GM12878 (cell line): Measurements from ENCODE around the gene MPC1. TPM values are rescaled to one million over a fixed set of nuclear protein-coding genes. Genes with fewer than 3 reads are reported as not detected.

Source experiments
- ATAC-seq: fragments of 200-7000 bp; cut with Tn5 transposase; 3 replicates; pipeline ENCODE4 v1.9.1; 2020; ENCODE audit warnings: mild to moderate bottlenecking, moderate library complexity
- BruUV-seq: library from RNA; stranded (reverse); fragments of 400-500 nt; replicated peaks from 2 replicates; lab custom pipeline; 2021; lab: Mats Ljungman, UMichigan
- CTCF ChIA-PET: fragments of 300-600 bp; sonication (Branson Sonifier 250); formaldehyde crosslinking; extraction: SDS; loops from one replicate; lab custom pipeline; 2021; ENCODE audit warnings: inconsistent platforms; lab: Yijun Ruan, JAX
- POLR2A ChIA-PET: fragments of 350-600 bp; formaldehyde crosslinking; extraction: SDS; loops from one replicate; lab custom pipeline; 2021; ENCODE audit warnings: inconsistent platforms; lab: Charles Lee
- RAD21 ChIA-PET: fragments of 300-600 bp; sonication (Branson Sonifier 250); formaldehyde crosslinking; loops from one replicate; lab custom pipeline; 2023; ENCODE audit warnings: antibody characterized with exemption; ENCODE audit not compliant: unreplicated experiment; lab: Charles Lee
- SMC1A ChIA-PET: fragments of 300-600 bp; sonication (Branson Sonifier 250); formaldehyde crosslinking; loops from one replicate; lab custom pipeline; 2023; ENCODE audit not compliant: unreplicated experiment, uncharacterized antibody; lab: Charles Lee
- DNase-seq: peaks from one replicate; pipeline ENCODE4 v3.0.0-alpha.2; 2011; ENCODE audit warnings: low read depth, low spot score
- FAIRE-seq: peaks from 3 replicates; lab custom pipeline; 2011; peaks lifted over from hg19 to GRCh38; lab: Jason Lieb, UNC
- H2AFZ ChIP-seq: 2 replicates; pipeline ENCODE4 v1.6.0; 2011; ENCODE audit warnings: low read depth, low read length, control low read depth; ENCODE audit not compliant: control insufficient read depth
- H3K27ac ChIP-seq: 2 replicates; pipeline ENCODE4 v1.5.1; 2011; ENCODE audit warnings: control low read depth; ENCODE audit not compliant: control insufficient read depth, insufficient read depth
- H3K27me3 ChIP-seq, 2 experiments: replicated peaks in 1 of 2; 2 replicates each; pipeline versions ENCODE4 v1.6.0 to v1.6.1; 2011; ENCODE audit warnings: low read length in 1 of 2; ENCODE audit not compliant: control insufficient read depth in 2 of 2, insufficient read depth in 2 of 2
- H3K36me3 ChIP-seq, 2 experiments: 2 replicates each; pipeline ENCODE4 v1.5.1; 2011; ENCODE audit warnings: low read length in 1 of 2; ENCODE audit not compliant: control insufficient read depth in 2 of 2, insufficient read depth in 2 of 2
- H3K4me1 ChIP-seq: 2 replicates; pipeline ENCODE4 v1.6.1; 2011; ENCODE audit warnings: mild to moderate bottlenecking, low read length, moderate library complexity, mixed read lengths; ENCODE audit not compliant: control insufficient read depth, insufficient read depth
- H3K4me2 ChIP-seq: 2 replicates; pipeline ENCODE4 v1.6.0; 2011; ENCODE audit warnings: control low read depth; ENCODE audit not compliant: control insufficient read depth, insufficient read depth
- H3K4me3 ChIP-seq: fragments of 200-600 bp; sonication (generic); 2 replicates; pipeline ENCODE4 v1.5.1; 2016
- H3K79me2 ChIP-seq: 2 replicates; pipeline ENCODE4 v1.6.0; 2011; ENCODE audit warnings: low read length; ENCODE audit not compliant: control insufficient read depth, insufficient read depth
- H3K9ac ChIP-seq: 2 replicates; pipeline ENCODE4 v1.8.0; 2011; ENCODE audit warnings: low read length, control low read depth, mixed read lengths; ENCODE audit not compliant: control insufficient read depth, insufficient read depth
- H3K9me3 ChIP-seq: replicated peaks from 3 replicates; pipeline ENCODE4 v1.5.1; 2011; ENCODE audit warnings: mild to moderate bottlenecking, low read length; ENCODE audit not compliant: control insufficient read depth, insufficient read depth
- H4K20me1 ChIP-seq: 2 replicates; pipeline ENCODE4 v1.6.0; 2011; ENCODE audit not compliant: control insufficient read depth, insufficient read depth
- BCLAF1 ChIP-seq: fragments of 450-650 bp; IDR thresholded peaks from 2 replicates; pipeline ENCODE4 v1.6.1; 2017; ENCODE audit warnings: antibody characterized with exemption, mild to moderate bottlenecking, moderate library complexity
- BHLHE40 ChIP-seq, 2 experiments: fragments of 450-650 bp in 1 of 2; IDR thresholded peaks; 2 replicates each; pipeline ENCODE4 v1.6.1; 2011 to 2017; ENCODE audit warnings: low read depth in 2 of 2, borderline replicate concordance in 1 of 2, improper control_type of control experiment in 1 of 2, low read length in 1 of 2, mild to moderate bottlenecking in 1 of 2
- FOXK2 ChIP-seq: fragments of 450-650 bp; IDR thresholded peaks from 2 replicates; pipeline ENCODE4 v1.6.1; 2017; ENCODE audit warnings: mild to moderate bottlenecking, moderate library complexity
- NRF1 ChIP-seq: conservative IDR thresholded peaks from 2 replicates; pipeline ENCODE4 v1.6.1; 2011; ENCODE audit warnings: mild to moderate bottlenecking, low read depth, low read length, improper control_type of control experiment
- POLR2A ChIP-seq: IDR thresholded peaks from 2 replicates; pipeline ENCODE4 v1.6.1; 2011; ENCODE audit warnings: low read depth, mild to moderate bottlenecking, low read length
- RBBP5 ChIP-seq: fragments of 200-600 bp; sonication (generic); conservative IDR thresholded peaks from 2 replicates; pipeline ENCODE4 v1.6.1; 2016
- RUNX3 ChIP-seq: IDR thresholded peaks from 2 replicates; pipeline ENCODE4 v1.6.1; 2012; ENCODE audit warnings: low read length, inconsistent platforms
- SMAD1 ChIP-seq: fragments of 450-650 bp; IDR thresholded peaks from 2 replicates; pipeline ENCODE4 v1.6.1; 2018; ENCODE audit warnings: mild to moderate bottlenecking, low read depth; ENCODE audit not compliant: partially characterized antibody
- TCF3 ChIP-seq: IDR thresholded peaks from 2 replicates; pipeline ENCODE4 v1.6.1; 2012; ENCODE audit warnings: low read depth, mild to moderate bottlenecking, low read length, borderline replicate concordance; ENCODE audit not compliant: insufficient read depth
- WGBS: methylation state at CpG from one replicate; pipeline ENCODE4 v1.1.6; 2016; ENCODE audit warnings: low lambda C conversion rate; ENCODE audit not compliant: insufficient replicate concordance, insufficient coverage; ENCODE audit errors: missing lambda C conversion rate; 5-methylcytosine and 5-hydroxymethylcytosine counted together
- in situ Hi-C: fragments of 300-500 bp; cut with MboI; formaldehyde crosslinking; loops from 9 replicates; pipeline ENCODE4 v1.14.3; 2018; ENCODE audit warnings: mixed read lengths
- intact Hi-C: fragments of 100-400 bp; cut with micrococcal nuclease; formaldehyde crosslinking; loops from one replicate; pipeline ENCODE4 v1.14.2; 2022; ENCODE audit not compliant: unreplicated experiment
- polyA plus RNA-seq, 11 experiments: library from polyadenylated mRNA; depleted of rRNA in 4 of 11; unstranded in 6 of 11; stranded (reverse) in 5 of 11; fragments of >200 nt; fragmentation: Nextera tagmentation in 4 of 11; fragmentation: Illumina TruSeq in 1 of 11; extraction: Ambion mirVana in 4 of 11; extraction: Trizol in 1 of 11; gene quantifications; 1 replicate in 1 of 11; 2 replicates in 10 of 11; pipeline versions ENCODE4 v1.2.1 to v1.2.3, GENCODE V29; 2011 to 2016; ENCODE audit warnings: inconsistent platforms in 2 of 11, missing spikeins in 2 of 11, low read depth in 1 of 11
- total RNA-seq, 4 experiments: library from RNA; depleted of rRNA in 3 of 4; stranded (reverse); fragments of >200 nt in 3 of 4; fragmentation: Illumina TruSeq in 1 of 4; extraction: Trizol in 1 of 4; gene quantifications; 2 replicates each; pipeline versions ENCODE4 v1.2.1 to v1.2.3, GENCODE V29; 2013 to 2021
- TF ChIP-seq, protein P1 (sequence below): fragments of 450-650 bp; IDR thresholded peaks from 2 replicates; pipeline ENCODE4 v1.6.1; 2016; ENCODE audit warnings: mild to moderate bottlenecking

MPC1 gene
- total and polyA plus RNA-seq, 10 of the 15 experiments (the other 5 are each of a cell fraction or from before 2014, with no cell fraction given) = 53.2 to 177 (median 78.8) TPM

DNA sequence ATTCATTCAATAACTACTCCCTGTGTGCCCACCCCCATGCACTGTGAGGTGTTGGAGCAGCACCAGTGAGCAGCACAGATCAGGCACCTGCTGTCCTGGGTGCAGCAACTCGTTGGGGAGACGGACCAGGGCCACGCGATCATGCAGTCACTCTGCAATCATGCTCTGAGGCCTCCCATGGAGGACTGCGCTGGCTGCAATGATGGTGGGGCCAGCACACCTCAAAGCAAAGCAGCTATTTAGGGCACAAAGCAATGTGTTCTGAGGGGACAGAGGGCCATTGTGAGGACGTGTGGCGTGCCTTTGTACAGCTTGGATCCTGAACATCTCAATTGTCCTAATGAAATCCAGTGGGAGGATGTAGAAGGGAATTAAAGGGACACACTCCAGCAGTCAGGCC, 41.0 kb upstream of the MPC1 start (continued):
- TF ChIP-seq NRF1 = no peak
- TF ChIP-seq FOXK2 = no peak
- TF ChIP-seq, protein P1, sequence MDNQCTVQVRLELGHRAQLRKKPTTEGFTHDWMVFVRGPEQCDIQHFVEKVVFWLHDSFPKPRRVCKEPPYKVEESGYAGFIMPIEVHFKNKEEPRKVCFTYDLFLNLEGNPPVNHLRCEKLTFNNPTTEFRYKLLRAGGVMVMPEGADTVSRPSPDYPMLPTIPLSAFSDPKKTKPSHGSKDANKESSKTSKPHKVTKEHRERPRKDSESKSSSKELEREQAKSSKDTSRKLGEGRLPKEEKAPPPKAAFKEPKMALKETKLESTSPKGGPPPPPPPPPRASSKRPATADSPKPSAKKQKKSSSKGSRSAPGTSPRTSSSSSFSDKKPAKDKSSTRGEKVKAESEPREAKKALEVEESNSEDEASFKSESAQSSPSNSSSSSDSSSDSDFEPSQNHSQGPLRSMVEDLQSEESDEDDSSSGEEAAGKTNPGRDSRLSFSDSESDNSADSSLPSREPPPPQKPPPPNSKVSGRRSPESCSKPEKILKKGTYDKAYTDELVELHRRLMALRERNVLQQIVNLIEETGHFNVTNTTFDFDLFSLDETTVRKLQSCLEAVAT = no peak
- TF ChIP-seq BCLAF1 = no peak
- TF ChIP-seq, all 136 proteins: peak for 0

- TF ChIP-seq TCF3 = no peak
- TF ChIP-seq SMAD1 = no peak
- no peak for TF ChIP-seq BHLHE40 (IDR thresholded peaks at IDR 0.05; ENCODE audit: borderline replicate concordance in 1 of 2, low read depth in 2 of 2, low read length in 1 of 2)
- TF ChIP-seq RBBP5 = no peak
- TF ChIP-seq POLR2A = no peak
- no peak for TF ChIP-seq RUNX3
- no peaks in the 10 kb centered on the region for H3K79me2 ChIP-seq
- H3K9me3 ChIP-seq = no peaks in the 10 kb centered on the region
- 67% methylated on average over 22 of the region's 22 CpGs for WGBS
- ChIA-PET SMC1A (interaction anchor here (0.7 kb wide), 1 partner anchor 23 kb away, joined by 3 read pairs; no protein-coding TSS in a partner anchor), RAD21 (no interaction called here), POLR2A (no interaction called here), CTCF (no interaction called here)
- H3K4me3 ChIP-seq = no peak overlapping the region
- H3K9ac ChIP-seq = no peak overlapping the region
- intact Hi-C loops (no loop called here), in situ Hi-C loops (no loop called here)
- BruUV-seq = no TSS peak
- no peak overlapping the region for H3K27ac ChIP-seq
- FAIRE-seq = no peak
- no peaks in the 10 kb centered on the region; a peak in 1 of 4 replicates for H3K27me3 ChIP-seq
- no peak overlapping the region for H3K4me2 ChIP-seq
- no peak for ATAC-seq
- H3K36me3 ChIP-seq = no peaks in the 10 kb centered on the region
- peaks cover 13% of the 10 kb centered on the region for H3K4me1 ChIP-seq
- no peak overlapping the region for H2AFZ ChIP-seq
- DNase-seq = no peak
- H4K20me1 ChIP-seq = no peaks in the 10 kb centered on the region
Measured at GRCh38 chr6:166423051-166423745, 40.5 kb upstream of the MPC1 start.
